H1 (cell line): ENCODE results near the gene SLC6A7. TPM values are rescaled to one million over a fixed set of nuclear protein-coding genes. Genes with fewer than 3 reads are reported as not detected.

Experiments
- CBX5 ChIP-seq: fragments of 300-800, 300-1000 bp; sonication (generic); IDR thresholded peaks from 2 replicates; pipeline ENCODE4 v1.7.1; 2016; ENCODE audit warnings: antibody characterized with exemption, low read length, low read depth
- EZH2 ChIP-seq: fragments of 200-600 bp; sonication (generic); IDR thresholded peaks from 2 replicates; pipeline ENCODE4 v1.7.1; 2012; ENCODE audit warnings: low read depth, mild to moderate bottlenecking, moderate library complexity, low read length, inconsistent platforms; ENCODE audit not compliant: severe bottlenecking
- JUND ChIP-seq: IDR thresholded peaks from 2 replicates; pipeline ENCODE4 v1.6.1; 2011; ENCODE audit warnings: mild to moderate bottlenecking, improper control_type of control experiment, low read length
- KDM4A ChIP-seq: IDR thresholded peaks from one replicate; pipeline ENCODE4 v1.7.1; 2012; ENCODE audit warnings: low read depth, mild to moderate bottlenecking, moderate library complexity, low read length, inconsistent platforms; ENCODE audit not compliant: severe bottlenecking
- SUZ12 ChIP-seq: fragments of 200-600 bp; sonication (generic); IDR thresholded peaks from 2 replicates; pipeline ENCODE4 v1.6.1; 2012; ENCODE audit warnings: mild to moderate bottlenecking, inconsistent platforms, low read length, moderate library complexity, mixed read lengths
- polyA plus RNA-seq, 7 experiments: library from polyadenylated mRNA; depleted of rRNA in 3 of 7; stranded (reverse) in 5 of 7; unstranded in 2 of 7; fragments of >200 nt in 5 of 7; fragments of 200-250 nt in 2 of 7; gene quantifications; 1 replicate in 5 of 7; 2 replicates in 1 of 7; 4 replicates in 1 of 7; pipeline versions ENCODE4 v1.2.1 to v1.2.3, GENCODE V29; 2011 to 2013; ENCODE audit warnings: missing spikeins in 2 of 7, mixed read lengths in 2 of 7
- total RNA-seq: library from RNA; stranded (reverse); fragmentation: NEBNext Ultra II Directional; extraction: Animal tissue kit (Norgen Biotek cat#: 25700); gene quantifications from 2 replicates; pipeline ENCODE4 v1.2.1, GENCODE V29; 2021
- TF ChIP-seq, protein P1 (sequence below), 3 experiments: IDR thresholded peaks; 1 replicate in 2 of 3; 2 replicates in 1 of 3; pipeline versions ENCODE4 v1.5.1 to v1.6.1; 2011; ENCODE audit warnings: low read length in 3 of 3, mild to moderate bottlenecking in 3 of 3, inconsistent platforms in 2 of 3, low read depth in 1 of 3, moderate library complexity in 1 of 3; ENCODE audit not compliant: insufficient read depth in 1 of 3; ENCODE audit errors: control extremely low read depth in 1 of 3

SLC6A7 gene
- total and polyA plus RNA-seq, 2 of the 8 experiments (the other 6 are each of a cell fraction or from before 2014, with no cell fraction given): 0.07 to 0.12 TPM

DNA sequence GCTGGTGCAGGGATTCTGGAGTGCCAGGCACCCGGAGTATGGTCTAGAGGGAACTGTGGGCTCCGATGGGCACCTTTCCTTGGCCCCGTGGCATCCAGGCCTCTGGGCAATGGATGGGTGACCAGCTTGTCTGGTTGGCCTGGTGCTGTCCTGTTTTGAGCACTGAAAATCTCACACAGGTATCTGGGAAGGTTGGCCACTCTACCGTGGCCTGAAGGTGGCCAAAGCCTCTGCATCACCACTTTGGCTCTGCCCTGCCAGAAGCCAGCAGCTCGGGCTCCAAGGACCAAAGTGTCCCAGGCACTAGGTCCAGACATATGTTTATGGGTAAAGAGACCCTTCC lies 28.8 kb downstream of the SLC6A7 start (continued):
- TF ChIP-seq, protein P1, sequence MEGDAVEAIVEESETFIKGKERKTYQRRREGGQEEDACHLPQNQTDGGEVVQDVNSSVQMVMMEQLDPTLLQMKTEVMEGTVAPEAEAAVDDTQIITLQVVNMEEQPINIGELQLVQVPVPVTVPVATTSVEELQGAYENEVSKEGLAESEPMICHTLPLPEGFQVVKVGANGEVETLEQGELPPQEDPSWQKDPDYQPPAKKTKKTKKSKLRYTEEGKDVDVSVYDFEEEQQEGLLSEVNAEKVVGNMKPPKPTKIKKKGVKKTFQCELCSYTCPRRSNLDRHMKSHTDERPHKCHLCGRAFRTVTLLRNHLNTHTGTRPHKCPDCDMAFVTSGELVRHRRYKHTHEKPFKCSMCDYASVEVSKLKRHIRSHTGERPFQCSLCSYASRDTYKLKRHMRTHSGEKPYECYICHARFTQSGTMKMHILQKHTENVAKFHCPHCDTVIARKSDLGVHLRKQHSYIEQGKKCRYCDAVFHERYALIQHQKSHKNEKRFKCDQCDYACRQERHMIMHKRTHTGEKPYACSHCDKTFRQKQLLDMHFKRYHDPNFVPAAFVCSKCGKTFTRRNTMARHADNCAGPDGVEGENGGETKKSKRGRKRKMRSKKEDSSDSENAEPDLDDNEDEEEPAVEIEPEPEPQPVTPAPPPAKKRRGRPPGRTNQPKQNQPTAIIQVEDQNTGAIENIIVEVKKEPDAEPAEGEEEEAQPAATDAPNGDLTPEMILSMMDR (IDR thresholded peaks at IDR 0.05; ENCODE audit: control extremely low read depth in 1 of 3, insufficient read depth in 1 of 3, low read depth in 1 of 3, low read length in 3 of 3): no peak
- no peak for TF ChIP-seq JUND
- TF ChIP-seq KDM4A: no peak
- no peak for TF ChIP-seq EZH2
- no peak for TF ChIP-seq SUZ12
- TF ChIP-seq CBX5: no peak
